Tibial nerve (tissue), 4 donors: ENCODE results near the gene MAP4K3.

Experiments
- EP300 ChIP-seq, 2 donors: sonication (generic); formaldehyde crosslinking; IDR thresholded peaks; one replicate each; pipeline ENCODE4 v1.6.1; 2017; ENCODE audit warnings: antibody characterized with exemption in 2 of 2, mild to moderate bottlenecking in 1 of 2
- TF ChIP-seq, protein P1 (sequence below), 5 experiments: fragments of 200-600 bp in 3 of 5; fragments of 450-650 bp in 2 of 5; sonication (generic) in 3 of 5; IDR thresholded peaks; one replicate each; pipeline ENCODE4 v1.5.1; 2016 to 2019; ENCODE audit warnings: antibody characterized with exemption in 5 of 5, mild to moderate bottlenecking in 3 of 5, moderate library complexity in 2 of 5

DNA sequence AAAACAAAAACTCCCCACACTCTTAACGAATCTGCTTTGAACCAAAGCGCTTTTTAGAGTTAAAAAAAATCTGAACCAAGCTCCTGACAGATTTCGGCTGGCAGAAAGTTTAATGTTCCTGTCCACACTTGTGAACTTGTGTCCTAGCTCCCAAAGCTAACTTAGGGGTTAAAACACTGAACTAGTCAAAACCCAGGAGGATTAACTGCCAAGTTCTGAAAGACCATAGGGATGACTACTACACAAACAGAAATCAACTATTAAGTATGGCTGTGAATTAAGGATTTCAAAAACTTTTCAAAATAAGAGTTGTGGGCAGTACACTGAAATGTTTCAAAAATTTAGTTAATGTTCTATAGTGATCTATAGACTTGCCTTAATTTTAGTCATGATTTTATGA lies 167.1 kb downstream of the MAP4K3 start:
- TF ChIP-seq, protein P1, sequence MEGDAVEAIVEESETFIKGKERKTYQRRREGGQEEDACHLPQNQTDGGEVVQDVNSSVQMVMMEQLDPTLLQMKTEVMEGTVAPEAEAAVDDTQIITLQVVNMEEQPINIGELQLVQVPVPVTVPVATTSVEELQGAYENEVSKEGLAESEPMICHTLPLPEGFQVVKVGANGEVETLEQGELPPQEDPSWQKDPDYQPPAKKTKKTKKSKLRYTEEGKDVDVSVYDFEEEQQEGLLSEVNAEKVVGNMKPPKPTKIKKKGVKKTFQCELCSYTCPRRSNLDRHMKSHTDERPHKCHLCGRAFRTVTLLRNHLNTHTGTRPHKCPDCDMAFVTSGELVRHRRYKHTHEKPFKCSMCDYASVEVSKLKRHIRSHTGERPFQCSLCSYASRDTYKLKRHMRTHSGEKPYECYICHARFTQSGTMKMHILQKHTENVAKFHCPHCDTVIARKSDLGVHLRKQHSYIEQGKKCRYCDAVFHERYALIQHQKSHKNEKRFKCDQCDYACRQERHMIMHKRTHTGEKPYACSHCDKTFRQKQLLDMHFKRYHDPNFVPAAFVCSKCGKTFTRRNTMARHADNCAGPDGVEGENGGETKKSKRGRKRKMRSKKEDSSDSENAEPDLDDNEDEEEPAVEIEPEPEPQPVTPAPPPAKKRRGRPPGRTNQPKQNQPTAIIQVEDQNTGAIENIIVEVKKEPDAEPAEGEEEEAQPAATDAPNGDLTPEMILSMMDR (IDR thresholded peaks at IDR 0.05): no peak
- TF ChIP-seq EP300 (IDR thresholded peaks at IDR 0.05): no peak
